GM19025 (cell line): Measurements from ENCODE around the gene NFKBIB.

Source experiments
- ATAC-seq: cut with Tn5 transposase; IDR thresholded peaks from one replicate; pipeline ENCODE4 v1.9.1; 2021; ENCODE audit warnings: mild to moderate bottlenecking, low read depth, moderate library complexity; ENCODE audit not compliant: unreplicated experiment

The NFKBIB gene

GRCh38 chr19:38952395-38953165, 52.8 kb downstream of the NFKBIB start:
- no peak for ATAC-seq

DNA sequence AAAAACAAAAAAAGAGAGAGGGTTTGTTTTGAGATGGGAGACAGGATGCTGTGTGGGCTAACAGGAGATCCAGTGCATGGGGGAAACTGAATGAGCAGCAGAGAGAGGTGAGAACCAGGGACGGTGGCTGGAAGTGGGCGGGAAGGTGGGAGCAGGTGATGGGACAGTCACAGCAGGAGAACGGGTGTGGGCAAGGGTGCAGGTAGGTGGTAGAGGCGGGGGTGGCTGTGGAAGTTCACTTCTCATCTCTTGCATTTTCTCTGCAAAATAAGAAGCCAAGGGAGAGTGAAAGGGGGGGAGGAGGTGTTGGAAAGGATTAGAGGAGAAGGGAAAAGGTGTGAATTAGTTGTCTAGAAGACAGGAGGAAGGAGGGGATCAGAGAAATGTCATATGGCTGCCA, 53.9 kb downstream of the NFKBIB start:
- ATAC-seq, result no peak

DNA sequence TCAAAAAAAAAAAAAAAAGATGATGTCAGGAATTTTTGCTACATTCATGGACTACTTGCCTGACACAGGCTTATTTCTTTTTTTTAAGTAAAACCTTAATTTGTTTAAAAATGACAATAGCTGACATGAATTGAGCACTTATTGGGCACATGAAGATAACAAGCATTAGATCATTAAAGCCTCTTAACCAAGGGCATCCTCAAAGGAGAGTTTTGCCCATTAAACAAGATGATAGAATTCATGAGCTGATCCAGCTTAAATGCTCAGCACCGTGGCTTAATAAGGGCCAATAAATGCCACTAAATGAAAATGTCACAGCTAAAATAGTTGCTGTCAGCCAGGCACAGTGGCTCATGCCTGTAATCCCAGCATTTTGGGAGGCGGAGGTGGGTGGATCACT, 56.5 kb downstream of the NFKBIB start:
- no peak for ATAC-seq

DNA sequence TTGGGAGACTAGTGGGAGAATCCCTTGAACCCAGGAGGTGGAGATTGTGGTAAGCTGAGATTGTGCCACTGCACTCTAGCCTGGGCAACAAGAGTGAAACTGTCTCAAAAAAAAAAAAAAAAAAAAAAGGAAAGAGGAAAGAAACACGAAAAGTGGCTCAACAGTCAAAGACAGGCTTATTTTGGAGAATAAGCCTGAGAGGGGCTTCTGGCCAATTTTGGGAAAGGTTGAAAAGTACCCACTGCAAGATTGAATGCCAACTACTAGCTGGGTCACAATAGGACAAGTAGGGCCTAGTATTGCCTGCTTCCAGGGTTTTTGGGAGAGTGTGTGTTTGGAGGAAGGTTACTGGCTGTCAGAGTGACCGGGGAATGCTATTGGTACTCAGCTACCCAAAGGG, 58.5 kb downstream of the NFKBIB start:
- no peak for ATAC-seq
